ENCODE measurements around the gene PAEP.

DNA sequence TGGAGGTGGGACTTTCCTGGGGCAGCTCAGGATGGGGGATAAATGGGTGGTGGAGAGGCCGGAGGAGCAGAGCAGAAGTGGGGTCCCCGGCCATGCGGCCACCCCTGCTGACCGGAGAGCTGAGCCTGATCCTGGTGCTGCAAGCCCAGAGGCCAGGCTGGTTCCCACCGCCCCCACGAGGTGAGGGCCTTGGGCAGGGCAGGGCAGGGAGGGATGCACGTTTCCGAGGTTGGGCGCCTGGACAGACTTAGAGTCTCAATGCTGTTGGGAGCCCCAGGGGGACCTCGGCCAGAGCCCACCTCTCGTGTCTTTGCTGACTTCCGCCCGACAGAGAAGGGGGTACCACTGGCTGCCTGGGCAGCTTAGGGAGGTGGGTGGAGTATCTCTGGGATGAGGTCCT is 10.1 kb upstream of the PAEP start:
- TF ChIP-seq, protein P1, sequence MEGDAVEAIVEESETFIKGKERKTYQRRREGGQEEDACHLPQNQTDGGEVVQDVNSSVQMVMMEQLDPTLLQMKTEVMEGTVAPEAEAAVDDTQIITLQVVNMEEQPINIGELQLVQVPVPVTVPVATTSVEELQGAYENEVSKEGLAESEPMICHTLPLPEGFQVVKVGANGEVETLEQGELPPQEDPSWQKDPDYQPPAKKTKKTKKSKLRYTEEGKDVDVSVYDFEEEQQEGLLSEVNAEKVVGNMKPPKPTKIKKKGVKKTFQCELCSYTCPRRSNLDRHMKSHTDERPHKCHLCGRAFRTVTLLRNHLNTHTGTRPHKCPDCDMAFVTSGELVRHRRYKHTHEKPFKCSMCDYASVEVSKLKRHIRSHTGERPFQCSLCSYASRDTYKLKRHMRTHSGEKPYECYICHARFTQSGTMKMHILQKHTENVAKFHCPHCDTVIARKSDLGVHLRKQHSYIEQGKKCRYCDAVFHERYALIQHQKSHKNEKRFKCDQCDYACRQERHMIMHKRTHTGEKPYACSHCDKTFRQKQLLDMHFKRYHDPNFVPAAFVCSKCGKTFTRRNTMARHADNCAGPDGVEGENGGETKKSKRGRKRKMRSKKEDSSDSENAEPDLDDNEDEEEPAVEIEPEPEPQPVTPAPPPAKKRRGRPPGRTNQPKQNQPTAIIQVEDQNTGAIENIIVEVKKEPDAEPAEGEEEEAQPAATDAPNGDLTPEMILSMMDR (IDR thresholded peaks at IDR 0.05), result no peak
- no peak for TF ChIP-seq POLR2AphosphoS5 (IDR thresholded peaks at IDR 0.05)
- TF ChIP-seq EP300 (IDR thresholded peaks at IDR 0.05; ENCODE audit: low read depth), result no peak
